NCI-H2081 (cell line): ENCODE data around the gene RPTOR.

Experiments used
- DNase-seq, 2 experiments: peaks; one replicate each; lab custom pipeline; 2025; lab: John Stamatoyannopoulos, UW

RPTOR gene

DNA sequence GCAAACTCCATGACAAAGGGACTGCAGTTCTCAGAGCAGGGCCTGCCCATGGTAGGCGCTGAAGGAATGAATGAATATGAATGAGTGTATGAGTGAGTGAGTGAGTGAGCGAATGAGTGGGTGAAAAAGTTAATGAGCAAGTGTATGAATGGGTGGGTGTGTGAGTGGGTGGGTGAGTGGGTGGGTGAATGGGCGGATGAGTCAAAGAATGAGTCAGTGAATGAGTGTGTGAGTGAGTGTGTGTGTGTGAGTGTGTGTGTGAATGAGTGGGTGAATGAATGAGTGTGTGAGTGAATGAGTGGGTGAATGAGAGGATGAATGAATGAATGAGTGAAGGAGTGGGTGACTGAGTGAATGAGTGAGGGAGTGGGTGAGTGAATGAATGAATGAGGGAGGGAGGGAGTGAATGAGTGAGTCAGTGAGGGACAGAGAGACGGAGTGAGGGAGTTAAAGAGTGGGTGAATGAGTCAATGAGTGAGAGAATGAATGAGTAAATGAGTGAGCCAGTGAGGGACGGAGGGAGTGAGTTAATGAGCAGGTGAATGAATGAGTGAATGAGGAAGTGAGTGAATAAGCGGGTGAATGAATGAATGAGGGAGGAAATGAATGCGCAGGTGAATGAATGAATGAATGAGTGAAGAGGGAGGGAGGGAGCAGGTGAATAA lies 435.9 kb downstream of the RPTOR start:
- no peak for DNase-seq

DNA sequence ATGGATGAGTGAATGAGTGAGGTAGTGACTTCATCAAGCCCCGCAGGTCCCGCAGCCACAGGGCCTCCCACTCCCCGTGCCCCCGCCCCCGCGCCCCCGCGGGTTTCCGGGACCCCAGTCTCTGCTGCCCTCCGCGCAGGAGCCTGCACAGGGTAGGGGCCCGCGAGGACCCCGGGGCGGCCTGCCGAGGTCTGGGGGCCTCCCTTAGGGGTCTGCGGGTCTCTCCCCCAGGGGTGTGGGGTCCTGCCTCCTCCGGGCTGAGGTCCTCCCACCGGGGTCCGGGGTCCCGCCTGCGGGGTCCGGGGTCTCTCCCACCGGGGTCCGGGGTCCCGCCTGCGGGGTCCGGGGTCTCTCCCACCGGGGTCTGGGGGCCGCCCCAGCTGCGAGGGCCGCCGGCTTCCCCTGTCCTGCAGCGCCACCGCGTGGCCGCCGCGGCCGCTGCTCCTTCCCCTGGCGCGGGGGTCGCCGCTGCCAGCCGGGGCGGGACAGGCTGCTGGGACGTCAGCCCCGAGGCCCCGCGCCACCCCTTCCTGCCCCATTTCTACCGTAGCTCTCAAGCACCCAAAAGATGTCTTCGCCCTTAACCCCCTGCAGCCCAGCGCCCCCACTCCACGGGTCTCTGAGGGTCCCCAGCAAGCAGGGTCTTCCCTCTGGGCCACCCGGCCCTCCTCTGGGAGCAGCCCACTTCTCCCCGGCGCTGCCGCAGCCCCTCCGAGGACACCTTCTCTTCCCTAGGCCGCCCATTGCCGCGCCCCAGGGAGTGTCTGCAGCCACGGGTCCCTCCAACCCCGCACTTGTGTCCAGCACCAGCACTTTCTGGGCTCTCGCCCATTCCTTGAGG lies 436.6 kb downstream of the RPTOR start:
- no peak for DNase-seq

DNA sequence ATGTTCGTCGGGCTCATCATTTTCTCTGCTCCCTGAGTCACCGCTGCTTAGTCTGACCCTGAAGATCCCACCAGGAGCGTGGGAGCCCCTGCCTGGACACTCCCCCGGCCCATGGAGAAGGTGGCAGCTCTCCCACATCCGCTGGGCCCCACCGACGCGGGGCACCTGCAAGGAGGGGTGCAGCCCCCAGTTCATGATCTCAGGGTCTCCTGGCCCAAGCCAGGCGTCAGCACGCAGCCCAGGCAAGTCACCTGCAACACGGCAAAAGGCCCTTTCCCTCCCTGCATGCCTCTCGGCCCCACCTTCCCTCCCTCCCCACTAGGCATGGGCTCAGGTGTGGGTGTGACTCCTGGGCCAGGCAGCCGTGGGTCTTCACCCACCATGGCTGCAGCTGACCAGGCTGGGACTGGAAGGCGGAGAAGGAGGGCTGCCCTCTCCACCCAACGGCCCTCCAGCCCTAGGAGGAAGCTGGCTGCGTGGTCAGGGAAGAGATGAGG lies 437.3 kb downstream of the RPTOR start:
- no peak for DNase-seq

DNA sequence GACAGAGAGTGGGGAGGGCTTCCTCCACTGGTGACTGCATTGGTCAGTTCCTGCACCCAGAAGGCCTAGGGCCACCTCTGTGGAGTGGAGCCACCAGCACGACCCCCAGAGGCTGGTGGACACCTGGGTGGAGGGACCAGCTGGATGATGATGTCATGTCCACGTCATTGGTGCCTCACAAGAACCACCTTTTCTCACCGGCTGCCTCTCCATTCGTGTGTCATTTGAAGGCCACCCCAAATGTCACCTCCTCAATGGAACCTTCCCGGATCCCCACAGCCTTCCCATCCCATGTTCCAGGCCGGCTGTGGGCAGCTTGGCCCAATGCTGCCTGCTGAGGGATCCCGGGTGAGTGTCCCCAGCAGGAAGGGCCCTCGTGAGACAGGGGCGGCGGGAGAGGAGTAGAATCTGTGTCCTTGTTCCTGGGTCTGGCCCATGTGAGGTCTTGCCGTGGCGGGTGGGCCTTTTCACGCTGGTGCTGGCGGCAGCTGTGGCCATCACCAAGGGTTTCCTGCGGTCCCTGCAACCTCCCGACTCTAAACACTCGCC lies 437.9 kb downstream of the RPTOR start:
- no peak for DNase-seq

DNA sequence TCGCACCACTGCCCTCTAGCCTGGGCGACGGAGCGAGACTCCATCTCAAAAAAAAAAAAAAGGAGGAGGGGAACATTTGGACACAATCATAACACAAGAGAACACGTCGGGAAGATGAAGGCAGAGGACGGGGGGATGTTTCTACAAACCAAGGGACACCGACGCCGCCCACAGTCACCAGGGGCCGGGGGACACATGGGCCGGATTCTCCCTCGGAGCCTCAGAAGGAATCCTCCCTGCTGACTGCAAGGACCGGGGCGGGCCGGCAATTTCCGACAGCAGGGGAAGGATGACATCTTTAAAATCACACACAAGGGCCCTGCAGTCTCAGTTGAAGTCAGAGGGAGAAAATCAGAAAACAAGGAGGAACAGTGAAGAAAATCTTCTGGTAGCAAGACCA lies 438.9 kb downstream of the RPTOR start:
- no peak for DNase-seq

DNA sequence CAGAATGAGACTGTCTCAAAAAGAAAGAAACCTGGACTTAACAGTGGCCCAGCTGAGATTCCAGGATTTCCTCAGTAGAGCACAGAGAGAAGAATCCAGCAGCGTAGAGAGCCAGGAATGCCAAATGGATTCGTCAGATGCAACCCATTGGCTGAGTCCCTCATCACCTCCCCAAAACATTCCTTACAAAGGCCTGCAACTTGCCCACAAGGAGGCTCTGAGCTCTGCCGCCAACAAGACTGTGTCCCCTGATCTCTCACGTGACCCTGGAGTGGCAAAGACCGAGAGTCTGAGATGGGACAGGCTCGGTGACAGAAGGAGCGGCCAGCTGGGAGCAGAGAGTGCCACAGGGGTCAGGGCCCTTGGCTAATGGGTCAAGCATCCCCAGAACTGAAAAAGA lies 440.1 kb downstream of the RPTOR start:
- DNase-seq = no peak

DNA sequence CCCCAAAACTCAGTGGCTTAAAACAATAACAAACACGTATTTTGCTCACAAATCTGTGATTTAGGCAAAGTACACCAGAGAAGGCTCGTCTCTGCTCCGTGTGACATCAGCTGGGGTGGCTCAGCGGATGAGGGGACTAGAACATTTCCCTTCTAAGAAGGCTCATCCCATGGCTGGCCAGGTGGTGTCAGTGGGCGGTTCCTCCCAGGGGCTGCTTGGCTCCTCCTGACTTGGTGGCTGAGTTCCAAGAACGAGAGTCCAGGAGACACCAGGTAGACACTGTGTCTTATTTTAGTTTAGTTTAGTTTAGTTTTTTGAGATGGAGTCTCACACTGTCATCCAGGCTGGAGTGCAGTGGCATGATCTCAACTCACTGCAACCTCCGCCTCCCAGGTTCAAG lies 441.4 kb downstream of the RPTOR start:
- DNase-seq = no peak

DNA sequence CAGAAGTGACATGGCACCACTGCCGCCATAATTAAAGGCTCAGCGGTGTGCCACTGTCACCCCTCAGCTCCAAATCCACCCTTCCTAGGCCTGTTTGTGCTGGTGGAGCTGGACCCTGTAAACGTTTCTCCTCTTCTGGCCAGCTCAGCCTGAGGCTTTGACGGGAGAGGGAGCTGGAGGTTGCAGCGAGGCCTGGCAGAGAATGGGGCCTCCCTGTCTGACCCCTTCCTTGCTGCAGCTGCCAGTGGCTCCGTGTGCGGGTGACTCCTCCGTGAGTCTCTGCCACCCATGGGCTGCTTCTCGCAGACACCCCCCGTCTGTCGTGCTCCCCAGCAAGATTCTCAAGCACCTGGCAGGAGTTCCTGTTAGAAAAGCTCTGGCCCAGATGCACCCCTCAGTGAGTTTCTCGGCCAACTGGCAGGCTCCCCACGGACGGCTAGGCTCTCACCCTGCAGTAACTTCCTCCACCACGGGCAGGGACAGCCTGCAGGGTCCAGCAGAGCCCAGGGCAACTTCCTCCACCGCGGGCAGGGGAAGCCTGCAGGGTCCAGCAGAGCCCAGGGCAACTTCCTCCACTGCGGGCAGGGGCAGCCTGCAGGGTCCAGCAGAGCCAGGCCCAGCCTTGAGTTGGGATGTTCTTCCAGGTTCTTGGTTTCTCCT lies 442.3 kb downstream of the RPTOR start:
- DNase-seq = no peak

DNA sequence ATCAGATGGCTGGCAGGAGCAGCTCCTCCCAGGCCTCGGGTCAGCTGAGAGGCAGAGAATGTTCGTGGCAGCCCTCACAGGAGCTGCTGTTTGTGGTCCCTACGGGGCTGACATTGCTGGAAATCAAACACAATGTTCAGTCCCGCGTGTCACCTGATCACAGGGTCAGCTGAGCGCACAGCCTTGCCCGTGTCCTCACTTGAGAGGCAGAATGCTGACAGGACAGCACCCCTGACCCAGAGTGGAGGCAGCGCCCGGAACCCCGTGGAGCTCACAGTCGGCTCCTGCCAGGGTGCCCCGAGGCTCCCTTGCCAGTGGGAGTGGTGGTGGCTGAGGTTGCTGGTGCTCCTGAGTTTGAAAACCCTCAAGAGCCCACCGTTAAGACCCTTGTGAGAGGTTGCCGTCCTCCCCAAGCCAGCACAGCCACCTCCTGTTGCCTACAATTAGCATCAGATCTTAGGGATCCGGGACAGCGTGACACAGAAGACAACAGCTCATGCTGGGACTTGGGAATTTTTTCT lies 443.4 kb downstream of the RPTOR start:
- no peak for DNase-seq

DNA sequence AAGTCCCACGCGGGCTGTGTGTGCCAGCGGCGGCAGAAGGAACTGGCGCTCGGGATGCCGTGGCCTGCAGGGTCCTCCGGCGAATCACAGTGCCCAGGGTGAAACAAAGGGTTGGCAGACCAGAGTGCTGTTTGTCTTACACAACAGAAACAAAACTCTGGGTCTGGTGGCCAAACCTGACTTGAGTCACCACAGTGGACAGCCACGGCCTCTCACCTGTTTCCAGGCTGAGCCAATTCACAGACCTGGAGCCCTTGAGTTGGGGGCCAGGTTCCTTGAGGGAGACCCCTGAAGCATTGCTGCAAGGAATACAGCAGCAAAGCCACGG lies 444.9 kb downstream of the RPTOR start:
- DNase-seq = no peak

DNA sequence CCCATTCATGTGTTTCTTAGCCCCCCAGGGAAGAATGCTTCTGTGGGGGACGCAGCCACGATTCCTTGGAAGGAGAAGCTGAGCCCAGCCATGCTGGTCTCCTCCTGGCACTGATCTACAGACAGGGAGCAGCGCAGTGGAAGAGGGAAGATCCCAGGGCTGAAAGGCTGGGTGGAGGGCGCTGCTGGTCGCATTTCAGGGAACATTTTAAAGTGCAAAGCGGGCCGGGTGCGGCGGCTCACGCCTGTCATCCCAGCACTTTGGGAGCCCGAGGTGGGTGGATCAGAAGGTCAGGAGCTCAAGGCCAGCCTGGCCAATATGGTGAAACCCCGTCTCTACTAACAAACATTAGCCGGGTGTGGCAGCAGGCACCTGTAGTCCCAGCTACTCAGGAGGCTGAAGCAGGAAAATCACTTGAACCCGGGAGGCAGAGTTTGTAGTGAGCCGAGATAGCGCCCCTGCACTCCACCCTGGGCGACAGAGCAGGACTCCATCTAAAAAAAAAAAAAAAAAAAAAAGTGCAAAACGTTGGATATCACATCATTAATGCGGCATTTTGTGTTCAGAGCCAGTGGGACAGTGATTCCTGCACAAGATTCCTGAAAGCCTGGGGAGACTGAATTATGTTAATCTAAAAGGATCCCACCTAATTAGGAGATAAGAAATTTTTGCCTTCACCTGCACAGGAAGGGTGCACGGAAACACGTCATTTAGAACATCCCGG lies 446.4 kb downstream of the RPTOR start:
- DNase-seq = no peak

DNA sequence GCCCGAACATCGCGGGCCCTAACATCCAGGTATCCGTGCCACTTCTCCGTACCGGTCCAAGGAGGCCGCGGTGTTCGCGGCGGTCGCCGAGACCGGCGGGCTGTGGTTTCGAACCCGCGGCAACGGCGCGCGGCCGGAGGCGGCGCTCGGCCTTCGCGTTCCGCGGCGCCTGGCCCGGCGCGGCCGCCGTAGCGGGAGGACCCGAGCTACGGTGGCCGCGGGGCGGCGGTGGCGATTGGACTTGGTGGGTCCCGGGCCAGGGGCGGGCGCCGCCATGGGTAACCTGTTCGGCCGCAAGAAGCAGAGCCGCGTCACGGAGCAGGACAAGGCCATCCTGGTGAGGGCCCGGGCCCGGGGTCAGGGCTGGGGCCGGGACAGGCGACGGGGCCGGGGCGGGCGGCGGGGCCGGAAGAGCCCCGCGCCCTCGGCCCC lies 447.0 kb downstream of the RPTOR start, which contains the start of gene CHMP6:
CHMP6 (plus strand) TSS at position 197 of the 432 bp plus-strand sequence; CDS start at position 275, 78 bp downstream.
- DNase-seq = peak; percentile 54 to 78

DNA sequence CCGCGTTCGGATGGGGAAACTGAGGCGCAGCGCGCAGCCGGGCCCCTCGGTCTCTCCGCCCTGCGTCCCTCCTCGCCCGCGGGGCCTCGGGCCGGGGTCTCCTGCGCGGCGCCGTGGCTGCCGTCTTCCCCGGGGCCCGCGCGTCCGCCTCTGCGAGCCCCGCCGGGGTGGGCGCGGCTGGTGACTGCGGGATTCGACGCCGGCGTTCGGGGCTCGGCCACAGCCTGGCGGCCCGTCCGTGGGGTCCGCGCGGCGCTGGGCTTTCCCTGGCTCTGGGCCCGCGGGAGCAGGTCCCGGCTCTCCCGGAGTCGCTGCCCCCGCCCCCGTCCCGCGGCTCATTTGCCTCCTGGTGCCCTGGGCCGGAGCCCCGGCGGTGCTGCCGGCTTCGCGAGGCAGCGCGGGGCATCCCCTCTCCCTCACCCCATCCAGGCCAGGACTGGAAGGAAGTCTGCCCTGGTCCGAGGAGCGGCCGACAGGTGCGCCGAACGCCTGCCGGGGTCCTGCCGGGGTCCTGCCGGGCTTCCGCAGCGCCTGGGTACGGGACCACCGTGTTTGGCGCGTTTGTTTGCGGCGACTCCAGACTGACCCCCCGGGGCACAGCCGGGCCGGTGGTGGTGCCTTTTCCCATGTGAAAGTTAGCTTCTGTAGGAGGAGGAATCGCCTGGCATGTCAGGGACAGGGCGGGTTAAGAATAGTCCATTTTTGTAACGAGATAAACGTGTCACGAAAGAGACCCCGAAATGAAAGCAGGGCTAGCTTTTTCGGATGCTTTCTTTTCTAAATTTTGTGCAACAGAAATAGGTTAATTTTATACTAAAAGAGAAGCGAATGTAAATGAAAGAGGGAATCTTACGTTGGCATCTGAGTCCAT lies 447.7 kb downstream of the RPTOR start:
- DNase-seq = no peak

DNA sequence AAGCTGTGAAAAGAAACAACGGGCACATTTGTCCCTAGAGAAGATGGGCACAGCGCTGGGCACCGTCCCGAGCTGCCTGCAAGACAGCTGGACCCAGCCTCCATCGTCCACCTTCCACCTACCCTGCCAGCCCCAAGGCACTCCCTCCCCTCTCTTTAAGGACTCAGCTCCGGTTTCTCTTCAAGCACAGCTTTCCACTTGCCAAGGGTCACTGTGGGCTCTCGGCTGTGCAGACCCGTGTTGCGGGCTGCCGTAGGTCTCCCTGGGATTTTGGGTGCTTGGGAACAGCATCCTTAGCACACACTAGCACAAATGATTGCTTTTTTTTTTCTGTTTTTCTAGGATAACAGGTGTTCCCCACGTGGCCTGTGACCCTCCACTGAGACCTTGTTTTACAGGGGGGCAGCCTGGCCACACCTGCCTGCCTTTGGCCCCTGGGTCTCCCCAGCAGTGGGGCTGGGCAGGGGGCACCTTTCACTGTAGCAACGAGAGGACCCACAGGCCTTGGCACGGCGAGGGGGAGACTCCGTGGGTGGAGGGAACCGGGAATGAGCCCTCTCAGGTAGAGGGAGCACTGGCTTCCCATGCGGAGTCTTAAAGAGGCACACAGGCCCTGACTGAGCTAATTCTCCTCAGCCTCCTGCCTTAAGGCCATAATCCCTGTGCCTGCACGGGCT lies 448.4 kb downstream of the RPTOR start:
- no peak for DNase-seq

DNA sequence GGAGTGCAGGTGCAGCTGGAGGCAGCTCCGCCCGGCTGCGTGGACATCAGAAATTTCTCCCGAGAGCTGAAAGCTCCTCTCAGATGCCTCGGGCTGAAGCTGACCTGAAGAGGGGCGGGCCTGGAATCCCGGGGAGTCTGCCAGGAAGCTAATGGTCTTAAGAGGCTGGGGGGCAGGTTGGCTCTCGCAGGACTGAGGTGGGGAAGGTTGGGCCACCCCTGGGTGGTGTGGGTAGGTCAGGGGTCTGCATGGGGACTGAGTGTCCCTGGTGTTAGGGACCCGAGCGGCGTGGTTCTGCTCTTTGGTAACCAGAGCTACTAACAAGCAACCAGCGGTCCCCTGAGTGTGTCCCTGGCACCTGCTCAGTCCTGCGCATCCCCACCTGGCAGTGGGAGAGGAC lies 450.5 kb downstream of the RPTOR start:
- DNase-seq = no peak

DNA sequence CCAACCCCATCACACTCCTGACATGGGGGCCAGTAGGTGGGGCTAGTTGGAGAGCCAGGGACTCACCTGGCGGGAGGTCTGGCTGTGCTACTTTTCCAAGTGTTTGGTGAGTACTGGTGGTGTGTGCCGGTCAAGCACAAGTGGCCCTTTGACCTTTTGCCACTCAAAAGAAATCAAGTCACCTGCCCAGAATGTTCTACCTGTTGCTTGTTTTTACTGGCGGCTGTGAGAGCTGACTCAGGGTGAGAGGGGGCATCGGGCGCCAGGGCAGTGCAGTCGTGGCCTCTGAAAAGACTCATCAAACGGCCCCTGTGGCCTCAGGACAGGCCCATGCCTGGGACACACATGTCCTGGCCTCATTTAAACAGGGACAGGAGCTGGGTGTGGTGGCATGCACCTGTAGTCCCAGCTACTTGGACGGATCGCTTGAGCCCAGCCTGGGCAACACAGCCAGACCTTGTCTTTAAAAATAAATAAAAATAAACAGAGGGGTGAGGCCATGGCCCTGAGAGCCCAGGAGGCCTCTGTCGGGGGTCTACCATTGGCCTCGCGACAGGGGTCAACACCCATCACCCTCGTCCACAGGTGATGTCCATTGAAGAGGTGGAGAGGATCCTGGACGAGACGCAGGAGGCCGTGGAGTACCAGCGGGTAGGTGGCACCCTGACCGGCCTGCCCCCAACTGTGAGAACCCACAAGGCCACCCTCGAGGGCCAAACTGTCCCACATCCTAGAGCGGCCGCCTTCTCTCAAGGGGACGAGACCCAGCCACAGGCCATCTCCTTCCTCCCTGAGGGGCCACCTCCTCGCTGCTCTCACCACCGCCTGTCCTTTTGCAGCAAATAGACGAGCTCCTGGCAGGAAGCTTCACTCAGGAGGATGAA lies 452.0 kb downstream of the RPTOR start:
- DNase-seq = no peak

DNA sequence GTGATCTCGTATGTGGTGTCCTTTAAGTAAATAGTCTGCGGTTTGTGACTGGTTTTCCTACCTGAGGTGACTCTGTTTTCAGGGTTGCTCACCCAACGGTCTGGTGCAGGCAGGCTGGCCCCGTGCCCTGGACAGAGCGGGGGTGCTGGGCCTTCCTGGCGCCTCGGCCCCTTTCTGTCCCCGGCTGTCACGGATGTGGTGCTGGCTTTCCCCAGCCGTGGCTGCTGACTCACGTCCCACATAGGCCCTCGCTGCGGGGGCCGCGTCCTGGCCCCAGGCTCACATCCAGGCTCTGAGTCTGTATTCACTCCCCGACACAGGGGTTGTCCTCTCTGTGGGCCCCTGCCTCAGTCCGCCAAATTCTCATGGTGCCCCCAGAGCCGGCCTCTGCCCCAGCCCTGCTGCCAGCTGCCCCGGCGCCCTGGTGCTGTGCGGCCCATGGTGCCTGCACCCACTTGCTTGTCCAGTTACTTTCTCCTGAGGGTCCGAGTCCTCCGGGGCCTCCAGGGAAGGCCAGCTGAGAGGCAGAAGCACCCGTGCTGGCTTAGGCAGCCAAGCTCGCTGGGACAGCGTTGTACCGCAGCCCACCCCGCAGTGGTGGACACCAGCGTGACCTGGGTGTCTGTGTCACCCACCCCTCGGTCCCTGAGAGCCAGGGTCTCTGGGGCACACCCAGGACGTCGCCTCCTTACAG lies 452.9 kb downstream of the RPTOR start:
- no peak for DNase-seq

DNA sequence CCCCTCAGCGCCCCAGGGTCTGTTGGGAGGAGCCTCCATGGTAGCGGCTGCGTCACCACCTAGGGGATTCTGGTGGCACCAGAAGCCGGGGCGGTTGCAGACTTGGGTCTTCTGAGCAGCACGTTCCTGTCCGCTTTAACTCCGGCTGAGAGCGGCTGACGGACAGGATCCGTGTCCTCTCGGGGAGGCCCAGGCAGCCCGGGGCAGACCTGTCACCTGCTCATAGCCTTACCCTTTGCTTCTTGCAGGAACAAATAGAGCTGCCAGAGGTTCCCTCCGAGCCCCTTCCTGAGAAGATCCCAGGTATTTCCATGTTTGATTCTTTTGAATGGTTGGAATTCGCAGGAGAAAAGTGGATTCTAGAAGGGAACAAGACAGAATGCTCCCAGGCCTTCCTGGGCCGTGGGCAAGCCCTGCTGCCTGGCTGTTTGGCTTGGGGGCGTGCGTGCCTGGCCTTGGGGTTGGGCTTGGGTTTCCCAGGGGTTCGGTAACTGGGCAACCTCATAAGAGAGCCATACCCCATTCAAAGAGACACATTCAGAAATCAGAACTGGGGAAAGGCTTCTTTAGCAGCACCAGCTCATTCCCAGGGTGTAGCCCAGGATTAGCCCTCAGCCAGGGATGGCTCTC lies 453.6 kb downstream of the RPTOR start:
- no peak for DNase-seq
